SK-N-MC (cell line): ENCODE measurements around the gene SLC45A2.

Experiments used
- EZH2 ChIP-seq: fragments of 200-600 bp; sonication (generic); IDR thresholded peaks from one replicate; pipeline ENCODE4 v1.6.1; 2017; ENCODE audit warnings: antibody characterized with exemption
- FOXP2 ChIP-seq: optimal IDR thresholded peaks from 2 replicates; pipeline ENCODE3; 2011; ENCODE audit warnings: mild to moderate bottlenecking, moderate library complexity; ENCODE audit not compliant: insufficient read depth; ENCODE audit errors: extremely low read length, control extremely low read depth
- POLR2AphosphoS5 ChIP-seq: IDR thresholded peaks from 2 replicates; pipeline ENCODE4 v1.6.1; 2012; ENCODE audit warnings: mild to moderate bottlenecking, low read depth, low read length, borderline replicate concordance

- TF ChIP-seq POLR2AphosphoS5 = no peak
- TF ChIP-seq EZH2 = no peak
- no peak for TF ChIP-seq FOXP2
Measured at GRCh38 chr5:33994845-33995244, 10.4 kb upstream of the SLC45A2 start.
